NOMO-1 (cell line): ENCODE measurements around the gene TTC38.

ENCODE experiments used
- DNase-seq, 2 experiments: peaks; one replicate each; lab custom pipeline; 2025; ENCODE audit not compliant: unreplicated experiment in 2 of 2; lab: John Stamatoyannopoulos, UW

The TTC38 gene

GRCh38 chr22:46327691-46328465, 60.1 kb downstream of the TTC38 start:
- no peak for DNase-seq

GRCh38 chr22:46328797-46329196, 61.0 kb downstream of the TTC38 start:
- DNase-seq: no peak

GRCh38 chr22:46329616-46330015, 61.8 kb downstream of the TTC38 start:
- DNase-seq: no peak

- DNase-seq: no peak
Observed at GRCh38 chr22:46330426-46330825, 62.6 kb downstream of the TTC38 start.

- no peak for DNase-seq
Observed at GRCh38 chr22:46331496-46331895, 63.7 kb downstream of the TTC38 start.

GRCh38 chr22:46335201-46336118, 67.7 kb downstream of the TTC38 start, which contains the start of gene TRMU:
TSS of gene TRMU (plus strand) at chr22:46335714. CDS start at chr22:46335765, 51 bp downstream.
- DNase-seq: peak; percentile 76 to 89

- DNase-seq: no peak
Observed at GRCh38 chr22:46336119-46337078, 68.6 kb downstream of the TTC38 start.

GRCh38 chr22:46337870-46338269, 70.1 kb downstream of the TTC38 start:
- DNase-seq: no peak

GRCh38 chr22:46338636-46339035, 70.8 kb downstream of the TTC38 start:
- no peak for DNase-seq

- DNase-seq: no peak
Observed at GRCh38 chr22:46339956-46340355, 72.1 kb downstream of the TTC38 start.

- no peak for DNase-seq
Observed at GRCh38 chr22:46340676-46341075, 72.9 kb downstream of the TTC38 start.
